ENCODE data around the gene TCL1B. TPM values are rescaled to one million over a fixed set of nuclear protein-coding genes. Genes with fewer than 3 reads are reported as not detected.

Gene TCL1B
- total RNA-seq, 2 donors from 2014 or later: not detected

DNA sequence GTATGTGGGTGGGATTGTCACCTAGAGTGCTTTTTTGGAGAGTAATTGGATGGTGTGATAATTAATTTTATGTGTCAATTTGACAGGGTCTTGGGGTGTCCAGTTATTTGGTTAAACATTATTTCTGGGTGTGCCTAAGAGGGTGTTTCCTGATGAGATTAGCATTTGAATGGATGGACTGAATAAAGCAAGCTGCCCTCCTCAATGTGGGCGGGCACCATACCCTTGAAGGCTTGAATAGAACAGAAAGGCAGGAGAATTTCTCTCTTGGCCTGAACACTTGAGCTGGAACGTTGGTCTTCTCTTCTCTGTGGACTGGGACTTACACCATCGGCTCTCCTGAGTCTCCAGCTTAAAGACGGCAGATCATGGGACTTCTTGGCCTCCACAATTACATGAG lies 28.8 kb upstream of the TCL1B start:
- no peaks in the 10 kb centered on the region for H3K36me3 ChIP-seq
- TF ChIP-seq, protein P1, sequence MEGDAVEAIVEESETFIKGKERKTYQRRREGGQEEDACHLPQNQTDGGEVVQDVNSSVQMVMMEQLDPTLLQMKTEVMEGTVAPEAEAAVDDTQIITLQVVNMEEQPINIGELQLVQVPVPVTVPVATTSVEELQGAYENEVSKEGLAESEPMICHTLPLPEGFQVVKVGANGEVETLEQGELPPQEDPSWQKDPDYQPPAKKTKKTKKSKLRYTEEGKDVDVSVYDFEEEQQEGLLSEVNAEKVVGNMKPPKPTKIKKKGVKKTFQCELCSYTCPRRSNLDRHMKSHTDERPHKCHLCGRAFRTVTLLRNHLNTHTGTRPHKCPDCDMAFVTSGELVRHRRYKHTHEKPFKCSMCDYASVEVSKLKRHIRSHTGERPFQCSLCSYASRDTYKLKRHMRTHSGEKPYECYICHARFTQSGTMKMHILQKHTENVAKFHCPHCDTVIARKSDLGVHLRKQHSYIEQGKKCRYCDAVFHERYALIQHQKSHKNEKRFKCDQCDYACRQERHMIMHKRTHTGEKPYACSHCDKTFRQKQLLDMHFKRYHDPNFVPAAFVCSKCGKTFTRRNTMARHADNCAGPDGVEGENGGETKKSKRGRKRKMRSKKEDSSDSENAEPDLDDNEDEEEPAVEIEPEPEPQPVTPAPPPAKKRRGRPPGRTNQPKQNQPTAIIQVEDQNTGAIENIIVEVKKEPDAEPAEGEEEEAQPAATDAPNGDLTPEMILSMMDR (IDR thresholded peaks at IDR 0.05): no peak
- no peak overlapping the region for H3K27ac ChIP-seq
- H3K9ac ChIP-seq (ENCODE audit: low read depth in 2 of 2, low read length in 2 of 2): no peak overlapping the region
- no peak for DNase-seq
- no peaks in the 10 kb centered on the region for H3K27me3 ChIP-seq
- no peaks in the 10 kb centered on the region for H3K9me3 ChIP-seq
- no peaks in the 10 kb centered on the region for H3K4me1 ChIP-seq
- H3K4me3 ChIP-seq: no peak overlapping the region
- intact Hi-C loops (cut with DNase I): no loop called here

DNA sequence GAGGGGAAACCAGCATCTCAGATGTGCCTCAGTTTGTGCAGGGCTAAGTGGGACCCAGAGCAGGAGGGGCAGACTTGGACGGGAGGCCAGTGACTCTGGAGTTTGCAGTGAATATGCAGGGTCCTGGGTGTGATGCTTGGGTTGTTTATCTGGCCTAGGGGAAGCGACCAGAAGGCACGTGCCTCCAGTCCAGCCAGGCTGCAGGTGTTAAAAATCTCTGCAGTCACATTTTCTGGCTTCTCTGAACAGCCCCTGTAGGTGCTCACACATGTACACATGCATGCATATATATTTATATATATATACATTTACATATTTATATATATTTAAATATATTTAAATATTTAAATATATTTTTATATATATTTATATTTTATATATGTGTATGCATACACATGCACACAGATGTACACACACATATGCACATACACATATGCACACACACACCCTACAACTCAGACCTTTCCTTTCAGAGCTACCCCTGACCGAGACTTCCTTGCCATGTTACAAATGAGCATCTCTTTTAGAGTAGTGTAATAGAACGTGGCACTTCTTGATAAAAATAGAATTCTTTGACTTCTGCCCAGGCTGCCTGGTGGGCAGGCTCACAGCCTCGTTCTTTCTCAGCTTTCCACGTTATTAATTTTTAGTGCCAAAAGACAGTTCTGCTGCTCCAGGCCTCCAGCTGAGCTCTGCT lies 26.8 kb upstream of the TCL1B start:
- H3K27ac ChIP-seq: no peak overlapping the region
- no peaks in the 10 kb centered on the region for H3K9me3 ChIP-seq
- TF ChIP-seq, protein P1 (IDR thresholded peaks at IDR 0.05): no peak
- H3K4me3 ChIP-seq: no peak overlapping the region
- intact Hi-C loops (cut with DNase I): no loop called here
- DNase-seq: no peak
- H3K27me3 ChIP-seq: no peaks in the 10 kb centered on the region
- no peaks in the 10 kb centered on the region for H3K36me3 ChIP-seq
- no peak overlapping the region for H3K9ac ChIP-seq (ENCODE audit: low read depth in 2 of 2, low read length in 2 of 2)
- H3K4me1 ChIP-seq: no peaks in the 10 kb centered on the region

DNA sequence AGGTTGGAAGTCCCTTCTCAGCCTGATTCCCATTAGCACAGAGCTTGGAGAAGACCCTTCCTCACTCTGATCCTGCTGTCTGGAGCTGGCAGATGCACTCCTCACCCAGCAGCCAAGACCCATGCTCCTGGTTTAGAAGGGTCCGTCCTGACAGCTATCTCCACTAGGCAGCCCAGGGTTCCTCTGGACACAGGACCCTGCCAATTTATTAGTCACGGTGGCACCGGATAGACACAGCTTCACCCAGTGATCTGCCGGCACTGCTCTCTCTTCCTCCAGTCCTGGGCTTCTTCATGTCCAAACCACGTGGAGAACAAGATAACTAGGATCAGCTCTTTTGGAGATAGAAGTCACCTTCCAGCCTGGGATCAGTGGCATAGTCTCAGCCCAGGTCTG lies 26.2 kb upstream of the TCL1B start:
- no peak for DNase-seq
- H3K36me3 ChIP-seq: no peaks in the 10 kb centered on the region
- TF ChIP-seq, protein P1 (IDR thresholded peaks at IDR 0.05): no peak
- H3K4me1 ChIP-seq: no peaks in the 10 kb centered on the region
- H3K9ac ChIP-seq (ENCODE audit: low read depth in 2 of 2, low read length in 2 of 2): no peak overlapping the region
- no peak overlapping the region for H3K4me3 ChIP-seq
- no peaks in the 10 kb centered on the region for H3K9me3 ChIP-seq
- intact Hi-C loops (cut with DNase I): no loop called here
- H3K27ac ChIP-seq: no peak overlapping the region
- no peaks in the 10 kb centered on the region for H3K27me3 ChIP-seq

DNA sequence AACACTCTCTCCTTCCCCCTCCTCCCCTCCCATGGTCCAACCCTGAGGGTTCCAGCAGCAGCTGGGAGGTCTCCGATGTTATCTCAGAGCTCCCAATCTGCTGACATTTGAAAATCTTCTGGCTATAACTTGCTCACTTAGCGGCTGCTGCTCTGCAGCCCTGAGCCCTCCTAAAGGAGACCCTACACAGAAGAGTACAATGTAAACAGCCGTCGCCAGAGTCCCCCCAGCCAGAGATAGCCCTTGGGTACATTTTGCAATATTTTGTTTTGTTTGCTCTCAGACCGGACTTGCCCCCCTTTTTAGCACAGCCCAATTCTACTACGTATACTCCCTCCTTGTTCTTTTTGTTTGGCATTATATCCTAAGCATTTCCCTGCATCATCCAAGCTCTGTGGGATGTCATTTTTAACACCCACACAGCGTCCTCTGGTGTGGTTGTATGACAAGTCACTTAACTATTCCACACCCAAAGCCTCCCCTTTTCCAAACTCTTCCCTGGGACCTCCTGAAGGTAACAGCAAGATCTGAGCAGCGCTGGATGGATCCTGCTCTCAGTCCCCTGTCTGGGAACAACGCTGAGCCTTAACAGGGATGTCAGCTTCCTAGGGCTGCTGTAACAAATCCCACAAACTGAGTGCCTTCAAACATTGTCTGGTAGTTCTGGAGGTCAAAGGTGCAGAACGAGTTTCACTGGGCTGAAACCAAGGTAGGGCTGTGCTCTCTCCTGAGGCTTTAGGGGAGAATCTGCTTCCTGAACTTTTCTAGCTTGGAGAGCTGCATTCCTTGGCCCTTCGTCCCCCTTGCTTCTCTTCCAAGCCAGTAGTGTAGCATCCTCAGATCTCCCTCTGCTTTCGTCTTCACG lies 25.3 kb upstream of the TCL1B start:
- Histone ChIP-seq H3K9me3 (no peaks in the 10 kb centered on the region), H3K9ac (ENCODE audit: low read depth in 2 of 2, low read length in 2 of 2) (peak overlapping the region in 1 of 2 donors; percentile 12), H3K36me3 (no peaks in the 10 kb centered on the region), H3K4me1 (no peaks in the 10 kb centered on the region), H3K4me3 (no peak overlapping the region), H3K27me3 (no peaks in the 10 kb centered on the region), H3K27ac (no peak overlapping the region)
- intact Hi-C loops (cut with DNase I): no loop called here
- TF ChIP-seq, protein P1 (IDR thresholded peaks at IDR 0.05): no peak
- no peak for DNase-seq

DNA sequence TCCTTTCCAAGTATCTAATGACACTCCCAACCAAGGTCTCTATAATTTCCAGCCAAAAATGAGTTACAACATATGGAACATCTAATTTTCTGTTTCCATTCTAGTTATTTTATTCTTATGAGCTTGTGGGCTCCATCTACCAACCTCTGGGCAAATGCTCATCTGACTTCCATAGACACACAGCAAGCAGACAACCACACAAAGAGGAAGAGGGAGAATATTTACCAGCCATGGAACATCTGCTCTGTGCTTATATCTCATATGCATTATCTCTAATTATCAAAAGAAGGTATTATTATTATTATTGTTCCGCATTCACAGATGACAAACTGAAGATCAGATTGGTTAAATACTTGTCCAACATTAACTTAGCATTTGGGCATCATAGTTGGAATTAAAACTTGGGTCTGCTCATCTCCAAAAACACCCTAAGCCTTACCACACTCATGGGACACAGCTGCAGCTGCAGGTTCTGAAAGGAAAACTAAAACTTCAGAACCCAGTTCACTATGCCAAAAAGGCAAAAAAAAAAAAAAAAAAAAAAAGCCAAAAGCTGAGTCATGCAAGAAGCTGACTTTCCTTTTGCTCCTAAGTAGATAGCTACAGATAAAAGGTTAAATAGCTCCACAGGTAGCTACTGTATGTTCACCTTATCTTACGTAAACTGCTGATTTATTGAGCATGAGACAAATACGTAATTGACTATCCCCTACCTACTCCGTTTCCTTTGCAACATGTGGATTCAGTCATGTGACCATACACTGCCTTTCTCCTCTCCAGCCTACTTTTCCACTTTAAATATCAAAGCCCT lies 23.6 kb upstream of the TCL1B start:
- TF ChIP-seq, protein P1 (IDR thresholded peaks at IDR 0.05): no peak

More for the DNA sequence above, 23.6 kb upstream of the TCL1B start:
- Histone ChIP-seq H3K36me3 (no peaks in the 10 kb centered on the region), H3K9ac (ENCODE audit: low read depth in 2 of 2, low read length in 2 of 2) (no peak overlapping the region), H3K27me3 (no peaks in the 10 kb centered on the region), H3K4me3 (no peak overlapping the region), H3K9me3 (no peaks in the 10 kb centered on the region), H3K4me1 (no peaks in the 10 kb centered on the region), H3K27ac (no peak overlapping the region)
- no peak for DNase-seq
- intact Hi-C loops (cut with DNase I): no loop called here
